Activated B cell treated with CpG ODN at 0.5 μM for 24 hours (primary cell): ENCODE measurements around the gene TASOR2. TPM values are rescaled to one million over a fixed set of nuclear protein-coding genes. Genes with fewer than 3 reads are reported as not detected.
A peak's percentile ranks its signal among the peaks of the same experiment; 100 is the strongest.

Experiments
- ATAC-seq: fragments of 200-7000 bp; cut with Tn5 transposase; one replicate; pipeline ENCODE4 v1.10.0; 2021; ENCODE audit warnings: low read depth, mild to moderate bottlenecking, moderate library complexity
- CTCF ChIA-PET: fragments of 350-600 bp; sonication (Branson Sonifier 250); formaldehyde crosslinking; loops from one replicate; lab custom pipeline; 2021; ENCODE audit warnings: antibody characterized with exemption; lab: Charles Lee
- POLR2A ChIA-PET: fragments of 350-600 bp; sonication (Branson Sonifier 250); formaldehyde crosslinking; loops from one replicate; lab custom pipeline; 2021; ENCODE audit warnings: antibody characterized with exemption; lab: Charles Lee
- DNase-seq: peaks from one replicate; pipeline ENCODE4 v3.0.0; 2022
- H3K27ac Mint-ChIP-seq: one replicate; pipeline ENCODE4 v1.8.0; 2020; ENCODE audit warnings: mixed read lengths
- H3K27me3 Mint-ChIP-seq: one replicate; pipeline ENCODE4 v1.8.0; 2021; ENCODE audit warnings: mixed read lengths
- H3K36me3 Mint-ChIP-seq: one replicate; pipeline ENCODE4 v1.8.0; 2021; ENCODE audit warnings: low read depth, mixed read lengths
- H3K4me1 Mint-ChIP-seq: one replicate; pipeline ENCODE4 v1.8.0; 2021; ENCODE audit warnings: mixed read lengths
- H3K4me3 Mint-ChIP-seq: one replicate; pipeline ENCODE4 v1.8.0; 2020; ENCODE audit warnings: mild to moderate bottlenecking, mixed read lengths
- H3K9me3 Mint-ChIP-seq: one replicate; pipeline ENCODE4 v1.8.0; 2020; ENCODE audit warnings: mixed read lengths
- intact Hi-C: fragments of 100-400 bp; cut with micrococcal nuclease; formaldehyde crosslinking; loops from one replicate; pipeline ENCODE4 v1.15.1; 2024
- total RNA-seq: library from RNA; stranded (reverse); gene quantifications from 2 replicates; pipeline ENCODE4 v1.2.3, GENCODE V29; 2022
- TF ChIP-seq, protein P1 (sequence below): fragments of 200-600 bp; IDR thresholded peaks from one replicate; pipeline ENCODE4 v1.8.0; 2022; ENCODE audit warnings: antibody characterized with exemption, mild to moderate bottlenecking

Gene TASOR2
- total RNA-seq, 1 donor from 2014 or later, result 81.4 TPM

DNA sequence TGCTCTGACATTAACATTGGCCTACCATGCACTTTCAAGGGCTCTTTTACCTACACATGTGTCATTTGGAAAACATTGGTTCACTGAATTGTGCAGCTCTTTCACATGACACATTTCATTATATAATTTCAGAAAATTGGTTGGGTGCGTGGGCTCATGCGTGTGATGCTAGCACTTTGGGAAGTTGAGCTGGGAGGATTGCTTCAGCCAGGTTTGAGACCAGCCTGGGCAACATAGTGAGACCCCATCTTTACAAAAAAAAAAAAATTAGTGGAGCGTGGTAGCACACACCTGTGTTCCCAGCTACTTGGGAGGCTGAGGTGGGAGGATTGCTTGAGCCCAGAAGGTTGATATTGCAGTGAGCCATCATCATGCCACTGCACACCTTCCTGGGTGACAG is 3.9 kb downstream of the TASOR2 start:
- no peak for ATAC-seq
- intact Hi-C loops, result loop anchor here (5.0 kb wide), 2 partner anchors 41 to 459 kb away; no protein-coding TSS in a partner anchor
- Mint-ChIP-seq H3K27ac (no peak overlapping the region), H3K27me3 (no peaks in the 10 kb centered on the region), H3K36me3 (peaks cover 20% of the 10 kb centered on the region), H3K4me1 (peaks cover 71% of the 10 kb centered on the region), H3K4me3 (no peak overlapping the region), H3K9me3 (no peaks in the 10 kb centered on the region)
- CTCF ChIA-PET, result no interaction called here
- TF ChIP-seq, protein P1, sequence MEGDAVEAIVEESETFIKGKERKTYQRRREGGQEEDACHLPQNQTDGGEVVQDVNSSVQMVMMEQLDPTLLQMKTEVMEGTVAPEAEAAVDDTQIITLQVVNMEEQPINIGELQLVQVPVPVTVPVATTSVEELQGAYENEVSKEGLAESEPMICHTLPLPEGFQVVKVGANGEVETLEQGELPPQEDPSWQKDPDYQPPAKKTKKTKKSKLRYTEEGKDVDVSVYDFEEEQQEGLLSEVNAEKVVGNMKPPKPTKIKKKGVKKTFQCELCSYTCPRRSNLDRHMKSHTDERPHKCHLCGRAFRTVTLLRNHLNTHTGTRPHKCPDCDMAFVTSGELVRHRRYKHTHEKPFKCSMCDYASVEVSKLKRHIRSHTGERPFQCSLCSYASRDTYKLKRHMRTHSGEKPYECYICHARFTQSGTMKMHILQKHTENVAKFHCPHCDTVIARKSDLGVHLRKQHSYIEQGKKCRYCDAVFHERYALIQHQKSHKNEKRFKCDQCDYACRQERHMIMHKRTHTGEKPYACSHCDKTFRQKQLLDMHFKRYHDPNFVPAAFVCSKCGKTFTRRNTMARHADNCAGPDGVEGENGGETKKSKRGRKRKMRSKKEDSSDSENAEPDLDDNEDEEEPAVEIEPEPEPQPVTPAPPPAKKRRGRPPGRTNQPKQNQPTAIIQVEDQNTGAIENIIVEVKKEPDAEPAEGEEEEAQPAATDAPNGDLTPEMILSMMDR, result no peak
- DNase-seq, result no peak
- POLR2A ChIA-PET, result interaction anchor here (0.6 to 1.5 kb wide), 2 partner anchors 16 to 74 kb away, joined by 3 to 5 read pairs; no protein-coding TSS in a partner anchor

DNA sequence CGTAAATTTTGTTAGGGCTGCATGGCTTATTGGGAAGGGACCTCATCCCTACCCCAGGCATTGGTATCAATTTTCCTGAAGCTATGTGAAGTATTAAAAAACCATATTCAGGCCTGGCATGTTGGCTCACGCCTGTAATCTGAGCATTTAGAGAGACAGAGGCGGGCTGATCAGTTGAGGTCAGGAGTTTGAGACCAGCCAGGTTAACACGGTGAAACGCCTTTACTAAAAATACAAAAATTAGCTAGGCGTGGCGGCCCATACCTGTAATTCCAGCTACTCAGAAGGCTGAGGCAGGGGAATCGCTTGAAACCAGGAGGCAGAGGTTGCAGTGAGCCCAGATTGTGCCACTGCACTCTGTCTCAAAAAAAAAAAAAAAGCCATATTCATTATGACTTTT is 7.1 kb downstream of the TASOR2 start:
- no peaks in the 10 kb centered on the region for H3K27me3 Mint-ChIP-seq
- no peak for ATAC-seq
- no peak overlapping the region for H3K27ac Mint-ChIP-seq
- H3K36me3 Mint-ChIP-seq, result peaks cover 6% of the 10 kb centered on the region
- POLR2A ChIA-PET, result interaction anchor here (0.5 to 2.7 kb wide), 7 partner anchors 7 to 244 kb away, joined by 3 to 15 read pairs (median 4); partner anchors contain the start of gene TASOR2
- H3K4me3 Mint-ChIP-seq, result peak overlapping the region; percentile 32
- intact Hi-C loops, result loop anchor here (2.0 kb wide), 1 partner anchor 19 kb away; no protein-coding TSS in a partner anchor
- H3K9me3 Mint-ChIP-seq, result no peaks in the 10 kb centered on the region
- TF ChIP-seq, protein P1, result no peak
- CTCF ChIA-PET, result interaction anchor here (0.8 to 1.4 kb wide), 2 partner anchors 13 to 14 kb away, joined by 3 to 4 read pairs; no protein-coding TSS in a partner anchor
- peaks cover 73% of the 10 kb centered on the region for H3K4me1 Mint-ChIP-seq
- DNase-seq, result no peak

DNA sequence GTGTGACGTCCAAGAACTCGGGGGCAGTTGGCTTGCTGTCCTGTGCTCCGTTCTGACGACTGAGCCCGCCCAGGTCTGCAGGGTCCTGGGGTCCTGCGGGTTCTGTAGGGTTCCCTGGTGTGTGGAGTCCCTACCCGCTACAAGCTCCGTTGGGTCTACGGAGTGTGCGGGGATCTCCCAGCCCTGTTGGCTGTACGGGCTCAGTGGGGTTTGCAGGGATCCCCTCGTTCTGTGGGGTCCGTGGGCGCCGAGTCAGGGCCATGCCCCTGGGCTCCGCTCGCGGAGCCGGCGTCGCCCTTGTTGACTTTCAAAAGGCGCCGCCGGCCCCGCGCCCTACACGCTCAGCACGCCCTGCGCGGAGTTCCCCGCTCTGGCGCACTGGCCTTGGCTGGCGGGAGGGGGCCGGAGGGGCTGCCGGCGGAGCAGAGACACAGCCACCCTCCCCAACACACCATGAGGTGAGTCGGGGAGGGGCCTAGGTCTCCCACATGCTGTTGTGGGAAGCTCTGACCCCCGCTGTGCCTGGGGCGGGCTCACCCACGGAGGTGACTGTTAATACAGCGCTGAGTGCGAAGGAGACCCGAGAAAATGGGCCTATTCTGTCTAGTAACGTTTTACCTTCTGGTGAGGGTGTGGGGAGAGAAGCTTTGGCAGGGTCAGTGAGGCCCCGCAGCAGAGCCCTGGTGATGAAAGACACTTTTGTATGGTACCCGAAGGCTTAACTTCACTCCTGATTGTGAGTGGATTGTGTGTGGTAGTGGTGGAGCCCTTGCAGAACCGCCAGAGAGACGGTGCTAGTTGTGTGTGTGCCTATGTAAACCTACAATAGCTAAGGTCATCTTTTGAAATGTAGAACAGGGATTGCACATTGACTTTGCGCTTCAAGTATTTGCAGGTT is 8.1 kb downstream of the TASOR2 start:
- ChIA-PET CTCF (interaction anchor here (1.1 to 1.5 kb wide), 3 partner anchors 15 to 69 kb away, joined by 3 to 4 read pairs (median 4); no protein-coding TSS in a partner anchor), POLR2A (interaction anchor here (0.6 to 2.7 kb wide), 7 partner anchors 8 to 245 kb away, joined by 3 to 15 read pairs (median 4); partner anchors contain the start of genes ANKRD16, FBH1 and TASOR2)
- H3K27ac Mint-ChIP-seq, result peak overlapping the region; percentile 83
- peak; percentile 90 for ATAC-seq
- TF ChIP-seq, protein P1, result no peak
- no peaks in the 10 kb centered on the region for H3K27me3 Mint-ChIP-seq
- H3K4me3 Mint-ChIP-seq, result peak overlapping the region; percentile 83
- no peaks in the 10 kb centered on the region for H3K9me3 Mint-ChIP-seq
- H3K36me3 Mint-ChIP-seq, result peaks cover 6% of the 10 kb centered on the region
- peak; percentile 66 for DNase-seq
- intact Hi-C loops, result loop anchor here (1.0 to 2.0 kb wide), 2 partner anchors 7 to 18 kb away; no protein-coding TSS in a partner anchor
- H3K4me1 Mint-ChIP-seq, result peaks cover 72% of the 10 kb centered on the region

DNA sequence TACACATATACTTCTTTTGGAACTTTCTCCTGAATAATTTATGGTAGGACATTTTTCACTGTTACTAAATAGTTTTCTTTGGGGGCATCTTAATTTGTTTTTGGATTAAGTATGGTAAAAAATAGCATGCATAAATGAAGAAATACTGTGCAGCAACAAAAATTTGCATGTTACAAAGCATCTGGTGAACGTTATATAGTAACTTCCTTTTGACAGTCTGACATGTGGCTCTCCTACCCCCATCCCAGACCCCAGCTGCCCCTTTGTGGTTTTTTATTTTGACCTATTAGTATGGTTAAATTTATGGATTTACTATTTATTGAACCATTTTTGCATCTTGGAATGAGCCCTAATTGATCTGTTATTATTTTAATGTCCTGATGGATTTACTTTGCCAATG is 9.9 kb downstream of the TASOR2 start:
- POLR2A ChIA-PET, result interaction anchor here (0.6 to 2.7 kb wide), 2 partner anchors 10 to 712 kb away, joined by 3 to 15 read pairs; partner anchors contain the start of gene TASOR2
- TF ChIP-seq, protein P1, result no peak
- intact Hi-C loops, result no loop called here
- Mint-ChIP-seq H3K9me3 (no peaks in the 10 kb centered on the region), H3K4me1 (peaks cover 66% of the 10 kb centered on the region), H3K27ac (no peak overlapping the region), H3K36me3 (no peaks in the 10 kb centered on the region), H3K27me3 (no peaks in the 10 kb centered on the region), H3K4me3 (no peak overlapping the region)
- DNase-seq (no peak), ATAC-seq (no peak)
- CTCF ChIA-PET, result interaction anchor here (0.7 kb wide), 1 partner anchor 12 kb away, joined by 3 read pairs; no protein-coding TSS in a partner anchor

DNA sequence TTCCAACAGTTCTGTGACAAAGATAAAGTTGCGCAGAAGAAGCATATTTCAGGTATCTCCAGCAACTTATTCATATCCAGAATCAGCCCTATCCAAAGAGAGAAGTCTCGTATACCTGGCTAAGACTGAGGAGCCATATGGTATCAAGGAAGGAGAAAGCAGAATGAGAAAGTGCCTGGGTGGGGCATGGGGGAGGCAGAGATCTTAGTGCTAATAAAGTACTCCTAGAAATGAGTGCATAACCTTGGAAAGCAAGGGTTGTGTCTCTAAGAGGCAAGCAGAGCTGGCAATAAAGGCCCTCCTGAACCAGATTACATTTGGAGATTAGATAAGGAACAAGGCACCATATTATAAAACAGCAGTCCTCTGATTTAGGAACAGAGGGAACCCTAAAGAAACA is 12.7 kb downstream of the TASOR2 start:
- no peak overlapping the region for H3K4me3 Mint-ChIP-seq
- DNase-seq, result no peak
- CTCF ChIA-PET, result no interaction called here

More for the DNA sequence above, 12.7 kb downstream of the TASOR2 start:
- no peak overlapping the region for H3K27ac Mint-ChIP-seq
- POLR2A ChIA-PET, result no interaction called here
- TF ChIP-seq, protein P1, result no peak
- intact Hi-C loops, result no loop called here
- no peak for ATAC-seq
- no peaks in the 10 kb centered on the region for H3K36me3 Mint-ChIP-seq
- H3K9me3 Mint-ChIP-seq, result no peaks in the 10 kb centered on the region
- no peaks in the 10 kb centered on the region for H3K27me3 Mint-ChIP-seq
- H3K4me1 Mint-ChIP-seq, result peaks cover 50% of the 10 kb centered on the region
